ENCODE data around the gene GDI2.

DNA sequence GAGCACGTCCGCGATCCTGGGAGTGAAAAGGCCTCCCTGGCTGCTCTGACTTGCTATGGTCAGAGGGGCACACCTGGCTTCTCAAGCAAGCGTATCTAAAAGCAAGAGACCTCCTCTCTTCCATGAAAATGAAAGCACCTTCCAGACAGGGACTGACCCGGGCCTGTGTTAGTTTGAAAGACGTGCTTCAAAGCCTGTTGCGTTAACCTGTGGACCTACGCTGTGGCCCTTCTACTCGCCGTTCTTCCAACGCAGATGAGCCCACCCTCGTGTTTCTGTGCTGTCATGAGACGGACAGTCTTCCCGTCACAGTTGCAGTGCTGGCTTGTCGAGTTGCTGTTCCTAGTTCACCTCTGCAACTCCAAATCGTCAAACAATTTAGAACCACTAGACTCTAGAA is 15.5 kb upstream of the GDI2 start:
- TF ChIP-seq, protein P1, sequence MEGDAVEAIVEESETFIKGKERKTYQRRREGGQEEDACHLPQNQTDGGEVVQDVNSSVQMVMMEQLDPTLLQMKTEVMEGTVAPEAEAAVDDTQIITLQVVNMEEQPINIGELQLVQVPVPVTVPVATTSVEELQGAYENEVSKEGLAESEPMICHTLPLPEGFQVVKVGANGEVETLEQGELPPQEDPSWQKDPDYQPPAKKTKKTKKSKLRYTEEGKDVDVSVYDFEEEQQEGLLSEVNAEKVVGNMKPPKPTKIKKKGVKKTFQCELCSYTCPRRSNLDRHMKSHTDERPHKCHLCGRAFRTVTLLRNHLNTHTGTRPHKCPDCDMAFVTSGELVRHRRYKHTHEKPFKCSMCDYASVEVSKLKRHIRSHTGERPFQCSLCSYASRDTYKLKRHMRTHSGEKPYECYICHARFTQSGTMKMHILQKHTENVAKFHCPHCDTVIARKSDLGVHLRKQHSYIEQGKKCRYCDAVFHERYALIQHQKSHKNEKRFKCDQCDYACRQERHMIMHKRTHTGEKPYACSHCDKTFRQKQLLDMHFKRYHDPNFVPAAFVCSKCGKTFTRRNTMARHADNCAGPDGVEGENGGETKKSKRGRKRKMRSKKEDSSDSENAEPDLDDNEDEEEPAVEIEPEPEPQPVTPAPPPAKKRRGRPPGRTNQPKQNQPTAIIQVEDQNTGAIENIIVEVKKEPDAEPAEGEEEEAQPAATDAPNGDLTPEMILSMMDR (IDR thresholded peaks at IDR 0.05), result no peak
- TF ChIP-seq NR3C1 (CRISPR knock-in tag; conservative IDR thresholded peaks at IDR 0.05; ENCODE audit: low read depth) (no peak), ESRRA (CRISPR knock-in tag; IDR thresholded peaks at IDR 0.05; ENCODE audit: borderline replicate concordance) (no peak)
